HTR-8/SVneo (cell line): Measurements from ENCODE around the gene BFSP1.

Experiments
- DNase-seq: peaks from one replicate; pipeline ENCODE4 v3.0.0; 2011; ENCODE audit warnings: low spot score, mixed read lengths; ENCODE audit not compliant: insufficient read length
- FAIRE-seq: peaks from 2 replicates; lab custom pipeline; 2011; peaks lifted over from hg19 to GRCh38; lab: Jason Lieb, UNC

BFSP1 gene

DNA sequence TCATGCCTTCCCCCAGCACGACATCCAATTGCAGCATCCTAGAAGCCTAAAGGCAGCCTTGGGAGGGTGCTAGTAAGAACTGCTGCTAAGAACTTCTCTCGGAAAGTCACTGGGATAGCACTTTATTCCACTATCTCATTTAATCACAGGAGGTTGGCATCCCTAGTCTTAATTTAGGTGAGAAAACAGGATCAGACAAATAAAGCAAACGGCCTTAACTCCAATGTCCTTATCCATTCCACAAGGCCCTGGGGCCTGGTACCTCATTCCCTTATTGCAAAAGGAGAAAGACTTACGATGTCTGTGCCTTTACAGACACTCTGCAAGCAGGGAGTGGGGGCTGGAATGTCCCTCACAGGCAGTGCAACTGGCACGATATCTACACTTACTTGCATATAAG is 60.7 kb downstream of the BFSP1 start:
- no peak for FAIRE-seq

DNA sequence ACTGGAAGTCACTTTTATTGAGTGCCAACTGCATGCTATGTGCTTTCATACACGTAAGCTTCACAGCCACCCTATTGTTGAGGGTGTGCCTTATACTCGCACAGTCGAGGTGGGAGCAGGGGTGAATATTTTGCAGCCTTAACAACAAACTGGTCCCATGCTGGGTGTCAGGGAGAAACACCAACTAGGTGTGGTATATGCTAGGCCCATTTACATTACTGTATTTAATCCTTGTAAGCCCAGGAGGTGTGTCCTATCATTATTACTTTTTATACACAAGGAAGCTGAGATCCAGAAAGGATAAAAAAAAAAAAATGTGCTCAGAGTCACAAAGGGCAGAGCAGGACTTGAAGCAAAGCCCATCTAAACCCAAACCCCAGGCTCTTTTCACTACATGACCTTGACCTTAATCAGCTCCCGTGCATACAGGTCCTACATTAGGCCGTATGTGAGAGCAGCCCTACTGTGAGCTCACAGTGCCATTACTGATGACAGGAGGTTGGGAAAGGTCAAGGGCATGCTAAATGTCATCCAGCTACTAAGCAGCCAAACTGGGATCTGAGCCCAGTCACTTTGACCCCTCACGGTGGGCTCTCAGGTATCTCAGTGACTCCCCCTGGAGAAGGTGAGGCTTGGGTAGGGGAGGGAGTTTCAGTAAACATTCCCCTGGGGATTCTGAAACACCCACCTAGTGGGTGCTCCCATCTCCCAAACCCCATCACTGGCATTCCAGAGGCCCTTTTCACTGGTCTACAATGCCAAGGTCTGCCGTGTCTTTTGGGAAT is 61.7 kb downstream of the BFSP1 start:
- DNase-seq: no peak
- FAIRE-seq: no peak

More for the DNA sequence above, 60.7 kb downstream of the BFSP1 start:
- DNase-seq: no peak

DNA sequence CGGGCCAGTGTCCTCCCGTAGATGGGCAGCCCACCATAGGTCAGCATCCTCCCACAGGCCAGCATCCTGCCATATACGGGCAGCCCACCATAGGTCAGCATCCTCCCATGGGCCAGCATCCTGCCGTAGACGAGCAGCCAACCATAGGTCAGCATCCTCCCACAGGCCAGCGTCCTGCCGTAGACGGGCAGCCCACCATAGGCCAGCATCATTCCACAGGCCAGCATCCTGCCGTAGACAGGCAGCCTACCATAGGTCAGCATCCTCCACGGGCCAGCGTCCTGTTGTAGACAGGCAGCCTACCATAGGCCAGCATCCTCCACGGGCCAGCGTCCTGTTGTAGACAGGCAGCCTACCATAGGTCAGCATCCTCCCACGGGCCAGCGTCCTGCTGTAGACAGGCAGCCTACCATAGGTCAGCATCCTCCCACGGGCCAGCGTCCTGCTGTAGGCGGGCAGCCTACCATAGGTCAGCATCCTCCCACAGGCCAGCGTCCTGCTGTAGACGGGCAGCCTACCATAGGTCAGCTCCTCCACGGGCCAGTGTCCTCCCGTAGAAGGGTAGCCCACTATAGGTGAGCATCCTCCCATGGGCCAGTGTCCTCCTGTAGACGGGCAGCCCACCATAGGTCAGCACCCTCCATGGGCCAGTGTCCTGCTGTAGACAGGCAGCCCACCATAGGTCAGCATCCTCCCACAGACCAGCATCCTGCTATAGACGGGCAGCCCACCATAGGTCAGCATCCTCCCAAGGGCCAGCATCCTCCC is 62.9 kb downstream of the BFSP1 start:
- FAIRE-seq: no peak
- DNase-seq: no peak

DNA sequence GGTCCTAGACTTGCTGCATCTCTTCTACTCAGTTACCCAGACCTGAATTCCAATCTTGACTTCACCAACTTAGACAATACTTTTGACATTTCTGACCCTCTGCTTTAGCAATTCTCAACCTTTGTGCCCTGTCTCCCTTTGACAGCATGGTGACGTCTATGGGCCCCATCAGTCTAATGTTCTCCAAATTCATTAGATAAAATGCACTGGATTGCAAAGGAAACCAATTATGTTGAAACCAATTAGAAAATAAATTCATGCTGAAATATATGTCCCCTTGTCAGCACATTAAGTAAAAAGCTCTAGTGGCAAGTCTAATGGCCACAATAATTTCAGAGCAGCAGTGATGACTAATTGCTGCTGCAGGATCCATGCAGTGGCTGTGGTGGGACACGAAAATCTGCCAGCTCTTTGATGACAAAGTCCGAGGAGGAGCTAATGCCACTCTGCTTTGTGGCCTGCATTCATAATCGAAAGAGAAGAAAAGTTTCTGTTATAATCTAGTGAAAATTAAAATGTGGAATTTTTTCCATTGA is 64.0 kb downstream of the BFSP1 start:
- no peak for FAIRE-seq
- DNase-seq: no peak

DNA sequence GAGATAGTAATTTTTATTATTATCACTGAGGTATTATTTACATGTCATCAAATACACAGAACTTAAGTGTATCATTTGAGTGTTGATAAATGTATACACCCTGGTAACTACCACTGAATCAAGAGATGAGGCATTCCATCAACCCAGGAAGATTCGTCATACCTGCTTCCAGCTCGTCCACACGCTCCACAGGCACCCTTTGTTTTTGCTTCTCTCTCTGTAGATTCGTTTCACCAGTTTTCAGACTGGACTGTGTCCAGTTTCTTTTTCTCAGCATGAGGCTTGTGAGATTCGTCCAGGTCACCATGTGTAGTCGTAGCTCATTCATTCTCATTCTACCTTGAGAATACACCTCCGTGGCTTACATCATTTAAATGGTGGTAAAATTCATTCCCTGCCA is 64.5 kb downstream of the BFSP1 start:
- FAIRE-seq: no peak

DNA sequence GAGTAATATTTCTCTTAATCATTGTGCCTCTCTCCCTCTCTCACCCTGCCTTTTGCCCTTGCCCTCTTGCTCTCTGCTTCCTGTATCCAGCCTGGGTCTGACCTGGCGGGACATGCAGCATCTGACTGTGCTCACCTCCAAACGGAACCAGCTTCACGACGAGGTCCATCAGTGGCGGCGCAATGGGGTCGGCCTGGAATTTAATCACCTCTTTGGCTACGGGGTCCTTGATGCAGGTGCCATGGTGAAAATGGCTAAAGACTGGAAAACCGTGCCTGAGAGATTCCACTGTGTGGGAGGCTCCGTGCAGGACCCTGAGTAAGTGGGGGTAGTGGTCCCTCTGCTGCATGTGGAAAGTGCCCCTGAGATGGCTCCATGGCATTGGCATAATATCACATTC is 65.9 kb downstream of the BFSP1 start:
- FAIRE-seq (no peak), DNase-seq (no peak)

More for the DNA sequence above, 64.5 kb downstream of the BFSP1 start:
- DNase-seq: no peak

DNA sequence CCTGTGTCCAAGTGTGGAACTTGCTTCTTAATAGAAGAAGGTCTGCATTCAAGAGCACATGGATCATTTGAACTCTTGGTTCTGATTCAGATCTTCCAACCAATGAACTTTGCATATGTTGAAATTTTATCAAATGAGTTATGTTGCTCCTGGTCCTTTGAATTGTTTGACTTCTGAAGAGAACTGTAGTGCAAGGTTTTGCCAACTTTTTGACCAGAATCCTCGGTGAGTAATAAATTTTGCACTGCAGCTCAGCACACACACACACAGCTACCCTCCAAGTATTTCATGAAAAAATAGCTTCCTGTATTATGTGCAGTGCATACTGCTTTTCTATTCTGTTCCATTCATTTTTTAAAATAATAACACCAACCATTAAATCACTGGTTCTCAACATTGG is 67.5 kb downstream of the BFSP1 start:
- DNase-seq (no peak), FAIRE-seq (no peak)

DNA sequence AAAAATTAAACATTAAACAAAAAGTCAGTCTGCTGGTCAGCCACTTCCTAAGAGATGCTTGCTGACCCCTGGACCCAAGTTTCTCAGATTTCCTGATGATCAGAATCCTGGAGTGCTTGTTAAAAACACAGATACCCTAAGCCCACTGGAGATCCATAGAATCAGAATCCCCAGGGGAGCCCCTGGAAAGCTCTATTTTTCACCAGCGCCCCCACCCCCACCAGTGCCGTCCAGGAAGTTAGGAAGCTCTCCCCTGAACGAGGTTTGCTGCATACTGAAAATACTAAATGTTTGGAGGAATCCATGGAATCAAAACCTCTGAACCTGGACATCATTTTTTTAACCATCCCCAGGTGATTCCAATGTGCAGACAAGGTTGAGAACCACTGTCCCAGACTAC is 69.2 kb downstream of the BFSP1 start:
- FAIRE-seq: no peak

DNA sequence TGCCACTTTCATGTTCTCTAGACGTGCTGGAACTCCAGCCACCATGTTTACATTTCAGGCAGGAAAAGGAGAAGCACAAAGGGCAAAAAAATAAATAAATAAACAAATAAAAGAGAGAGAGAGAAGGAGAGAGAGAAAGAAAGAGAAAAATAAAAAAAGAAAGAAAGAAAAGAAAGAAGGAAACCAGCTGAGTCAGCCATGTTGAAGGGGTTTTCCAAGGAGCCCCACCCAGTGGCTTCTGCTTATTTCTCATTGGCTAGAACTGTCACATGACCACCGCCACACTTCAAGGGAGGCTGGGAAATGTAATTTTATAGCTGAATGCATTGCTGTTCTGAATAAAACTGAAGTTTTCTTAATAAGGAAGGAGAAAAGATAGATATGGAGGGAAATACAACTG is 71.1 kb downstream of the BFSP1 start:
- FAIRE-seq: no peak
- DNase-seq: no peak

More for the DNA sequence above, 69.2 kb downstream of the BFSP1 start:
- DNase-seq: no peak

DNA sequence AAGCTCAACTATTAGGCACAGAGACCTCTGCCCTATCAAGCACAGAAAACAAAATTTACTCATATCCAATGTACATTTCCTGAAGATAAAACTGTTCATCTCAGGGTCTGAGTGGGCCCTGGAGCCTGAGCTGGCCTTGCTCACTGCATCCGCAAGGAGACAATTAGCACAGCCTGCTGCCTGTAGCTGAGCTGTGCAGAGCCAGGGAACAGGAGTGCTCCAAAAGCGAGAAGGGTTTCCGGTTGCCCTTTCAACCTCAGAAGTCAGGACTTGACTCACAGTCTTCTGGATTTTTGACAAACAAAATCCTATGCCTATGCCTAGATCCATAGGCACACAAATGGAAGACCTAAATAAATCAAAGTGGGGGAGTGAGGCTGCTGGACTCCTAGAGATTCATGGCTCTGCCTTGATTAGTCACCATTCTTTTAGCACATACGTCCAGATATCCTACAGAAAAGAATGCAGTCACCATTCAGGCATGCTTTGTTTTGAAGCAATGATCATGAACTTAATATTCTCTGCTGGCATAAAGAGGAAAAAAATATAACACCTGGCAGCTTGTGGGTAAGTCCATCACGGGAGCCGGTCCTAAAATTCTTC is 73.5 kb downstream of the BFSP1 start:
- DNase-seq: no peak
- no peak for FAIRE-seq

DNA sequence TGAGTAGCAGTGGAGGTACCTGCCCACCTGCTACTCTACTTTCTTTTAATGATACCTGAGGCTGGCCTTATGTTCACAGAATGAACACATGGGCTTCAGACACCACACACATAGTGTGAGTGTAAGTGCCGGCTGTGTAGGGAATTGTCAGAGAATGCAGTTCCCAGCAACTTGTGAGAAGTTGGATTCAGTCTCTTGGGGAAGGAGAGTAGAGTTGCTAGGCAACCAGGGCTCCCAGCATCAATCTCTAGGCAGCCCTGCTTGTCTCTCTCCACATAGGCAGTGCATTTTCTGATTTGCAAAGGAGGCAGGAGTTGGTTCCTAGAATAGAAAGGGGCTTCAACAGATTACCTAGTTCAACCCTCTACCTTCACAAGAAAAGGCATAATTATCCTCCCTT is 74.1 kb downstream of the BFSP1 start:
- no peak for FAIRE-seq
- DNase-seq: no peak

DNA sequence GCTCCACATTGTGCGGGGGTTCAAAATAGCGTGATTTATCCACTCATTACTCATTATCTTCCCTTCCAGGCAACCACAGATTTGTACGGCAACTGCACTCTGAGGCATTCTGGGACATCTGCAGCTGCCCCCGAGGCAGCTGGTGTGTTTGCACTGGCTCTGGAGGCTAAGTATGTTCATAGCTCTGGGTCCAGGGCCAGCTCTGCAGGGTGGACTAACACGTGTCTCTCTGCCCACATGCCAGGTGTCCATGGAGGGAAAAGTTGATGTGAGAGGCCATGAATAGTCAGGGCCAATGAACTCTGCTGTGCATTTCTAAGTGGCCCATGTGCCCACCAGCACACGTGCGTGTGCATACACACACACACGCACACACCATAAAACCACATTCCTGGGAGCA is 74.9 kb downstream of the BFSP1 start:
- no peak for DNase-seq
- FAIRE-seq: peak; percentile 9

DNA sequence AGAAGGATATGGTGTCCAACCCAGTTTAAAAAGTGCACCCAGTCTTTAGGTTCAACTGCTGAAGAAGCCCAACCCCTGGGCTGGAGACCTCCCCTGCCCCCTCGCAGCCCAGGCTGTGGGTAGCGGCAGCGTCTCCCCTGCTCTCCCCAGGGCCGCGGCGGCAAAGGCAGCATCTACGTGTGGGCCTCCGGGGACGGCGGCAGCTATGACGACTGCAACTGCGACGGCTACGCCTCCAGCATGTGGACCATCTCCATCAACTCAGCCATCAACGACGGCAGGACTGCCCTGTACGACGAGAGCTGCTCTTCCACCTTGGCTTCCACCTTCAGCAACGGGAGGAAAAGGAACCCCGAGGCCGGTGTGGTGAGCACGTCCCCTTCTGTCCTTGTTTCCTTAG is 77.6 kb downstream of the BFSP1 start:
- FAIRE-seq: no peak

DNA sequence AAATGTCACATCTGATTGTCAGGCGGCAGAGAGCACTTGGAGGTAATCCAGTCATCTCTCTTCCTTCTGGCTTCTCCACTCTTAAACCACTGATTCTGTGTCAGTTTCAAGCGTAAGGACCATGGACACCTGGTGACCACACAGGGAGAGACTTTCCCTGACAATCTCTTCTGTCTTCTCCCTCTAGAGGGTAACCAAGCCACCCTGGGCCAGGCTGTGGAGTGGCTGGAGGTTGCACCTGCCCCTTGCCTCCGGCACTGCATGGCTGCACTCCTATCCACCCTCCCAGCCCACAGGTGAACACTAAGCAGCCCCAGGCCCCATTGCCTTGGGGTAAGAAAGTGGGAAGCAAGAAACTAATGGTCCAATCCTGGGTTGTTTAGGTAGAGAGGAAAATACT is 78.7 kb downstream of the BFSP1 start:
- FAIRE-seq: no peak
- DNase-seq: no peak

More for the DNA sequence above, 77.6 kb downstream of the BFSP1 start:
- no peak for DNase-seq

DNA sequence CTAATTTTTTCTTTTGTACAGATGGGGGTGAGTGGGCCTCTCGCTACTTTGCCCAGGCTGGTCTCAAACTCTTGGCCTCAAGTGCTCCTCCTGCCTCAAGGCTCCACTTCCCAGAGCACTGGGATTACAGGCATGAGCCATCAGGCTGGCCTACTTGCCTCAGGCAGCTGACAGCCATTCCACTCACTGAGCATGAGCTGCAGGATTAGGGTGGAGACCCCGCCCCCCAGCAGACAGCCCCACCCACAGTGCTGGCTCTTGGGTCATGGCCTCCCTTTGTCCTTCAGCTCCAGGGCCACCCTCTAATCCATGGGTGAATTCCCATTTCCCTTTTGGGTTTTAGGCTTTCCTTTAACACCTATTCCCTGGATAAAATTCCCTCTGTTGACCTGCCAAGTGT is 82.1 kb downstream of the BFSP1 start:
- FAIRE-seq (no peak), DNase-seq (no peak)

DNA sequence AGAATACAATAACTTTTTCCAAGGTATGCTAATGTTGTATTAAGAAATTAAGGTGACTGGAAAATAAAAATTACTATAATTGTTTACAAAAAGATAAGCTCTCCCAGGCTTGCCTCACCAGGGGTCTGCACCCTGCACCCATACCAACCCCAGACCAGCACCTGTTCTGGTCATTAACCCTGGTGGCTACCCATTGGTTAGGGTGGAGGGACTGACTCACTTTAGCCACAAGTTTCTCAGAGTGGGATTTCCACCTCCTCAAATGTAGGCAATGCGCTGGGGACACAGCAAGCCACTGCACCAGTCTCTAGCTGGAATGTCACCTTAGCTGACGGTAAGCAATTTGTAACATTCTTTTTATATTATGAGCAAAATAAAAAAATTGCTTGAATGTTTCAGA is 83.1 kb downstream of the BFSP1 start:
- DNase-seq: no peak
- FAIRE-seq: no peak

DNA sequence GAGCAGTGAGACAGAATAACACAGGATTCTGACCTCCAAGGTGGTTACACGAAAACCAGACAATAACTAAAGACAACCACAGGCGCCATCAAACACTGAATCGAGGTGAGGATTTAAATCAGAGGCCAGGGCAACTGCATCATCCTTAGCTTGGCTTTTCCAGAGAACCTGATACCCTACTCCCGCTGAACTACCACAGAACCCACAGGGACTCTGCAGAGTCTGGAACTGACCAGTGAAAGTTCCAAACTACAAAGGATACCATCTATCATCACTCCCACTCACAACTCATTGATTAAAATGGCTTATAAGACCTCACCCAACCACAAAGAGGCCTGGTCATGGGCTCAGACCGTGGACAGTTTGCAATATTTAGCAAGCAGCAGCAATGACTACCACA is 85.0 kb downstream of the BFSP1 start:
- FAIRE-seq (no peak), DNase-seq (no peak)

DNA sequence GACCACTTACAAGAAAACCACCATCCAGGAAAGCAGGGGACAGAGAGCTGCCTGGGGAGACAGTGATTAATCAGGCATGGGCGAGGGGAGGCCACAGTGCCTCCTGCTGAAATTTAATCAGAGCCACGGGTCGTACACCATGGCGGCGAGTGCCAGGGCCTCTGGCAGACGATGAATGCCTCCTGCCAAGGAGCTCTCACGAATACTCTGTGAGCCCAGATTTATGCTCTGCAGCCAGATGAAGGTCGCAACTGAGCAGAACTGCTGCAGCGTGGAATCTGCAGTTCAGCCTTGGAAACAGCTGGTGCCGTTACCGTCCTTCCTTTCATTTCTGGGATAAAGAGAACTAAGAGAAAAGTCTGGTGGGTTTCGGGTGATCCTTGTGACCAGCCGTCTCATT is 85.6 kb downstream of the BFSP1 start:
- DNase-seq (no peak), FAIRE-seq (no peak)

DNA sequence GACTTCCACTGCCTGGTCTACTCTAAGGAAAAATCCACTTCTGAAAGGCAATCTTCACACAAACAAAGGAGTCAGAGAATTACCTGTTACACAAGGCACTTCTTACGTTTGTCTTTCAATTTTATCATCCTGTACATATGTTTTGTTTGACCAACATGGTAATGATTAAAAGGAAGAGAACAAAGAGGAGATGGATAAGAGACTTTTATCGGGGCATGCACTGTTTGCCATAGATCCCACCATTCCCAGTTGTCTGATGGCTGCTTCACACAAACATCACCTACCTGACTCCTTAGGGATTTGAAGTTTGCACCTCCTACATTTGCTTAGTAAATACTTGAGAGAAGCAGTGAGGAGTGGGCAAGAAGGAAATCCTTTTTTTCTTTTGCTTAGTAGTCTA is 87.1 kb downstream of the BFSP1 start:
- FAIRE-seq (no peak), DNase-seq (no peak)
